Raji (cell line): ENCODE results near the gene DCHS1.

Experiments
- POLR2A ChIP-seq: IDR thresholded peaks from 2 replicates; pipeline ENCODE4 v1.6.1; 2011; ENCODE audit warnings: low read depth, low read length, control low read depth; ENCODE audit not compliant: insufficient read depth

Gene DCHS1

DNA sequence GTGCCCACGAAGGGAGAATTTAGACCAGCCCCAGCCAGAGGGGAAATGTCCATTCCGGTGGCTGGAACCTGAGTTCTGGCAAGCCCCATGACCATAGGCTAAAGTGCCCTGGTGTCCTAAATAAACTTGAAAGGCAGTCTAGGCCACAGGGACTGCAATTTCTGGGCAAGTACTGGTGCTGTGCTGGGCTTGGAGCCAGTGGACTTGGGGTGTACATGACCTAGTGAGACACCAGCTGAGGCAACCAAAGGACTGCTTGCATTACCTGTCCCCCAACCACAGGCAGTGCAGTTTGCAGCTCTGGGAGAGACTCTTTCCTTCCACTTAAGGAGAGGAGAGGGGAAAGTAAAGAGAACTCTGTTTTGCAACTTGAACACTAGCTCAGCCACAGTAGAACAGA lies 75.9 kb downstream of the DCHS1 start:
- TF ChIP-seq POLR2A = no peak

DNA sequence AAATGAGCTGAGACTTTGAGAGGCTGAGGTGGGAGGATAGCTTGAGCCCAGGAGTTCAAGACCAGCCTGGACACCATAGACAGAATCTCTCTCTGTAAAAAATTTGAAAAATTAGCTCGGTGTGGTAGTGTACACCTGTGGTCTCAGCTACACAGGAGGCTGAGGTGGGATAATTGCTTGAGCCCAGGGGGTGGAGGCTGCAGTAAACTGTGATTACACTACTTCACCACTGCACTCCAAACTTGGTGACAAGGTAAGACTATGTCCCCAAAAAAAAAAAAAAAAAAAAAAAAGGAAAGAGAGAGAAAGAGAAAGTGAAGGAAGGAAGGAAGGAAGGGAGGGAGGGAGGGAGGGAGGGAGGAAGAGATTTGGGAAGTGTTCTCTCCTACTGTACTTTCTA lies 77.5 kb downstream of the DCHS1 start:
- no peak for TF ChIP-seq POLR2A

DNA sequence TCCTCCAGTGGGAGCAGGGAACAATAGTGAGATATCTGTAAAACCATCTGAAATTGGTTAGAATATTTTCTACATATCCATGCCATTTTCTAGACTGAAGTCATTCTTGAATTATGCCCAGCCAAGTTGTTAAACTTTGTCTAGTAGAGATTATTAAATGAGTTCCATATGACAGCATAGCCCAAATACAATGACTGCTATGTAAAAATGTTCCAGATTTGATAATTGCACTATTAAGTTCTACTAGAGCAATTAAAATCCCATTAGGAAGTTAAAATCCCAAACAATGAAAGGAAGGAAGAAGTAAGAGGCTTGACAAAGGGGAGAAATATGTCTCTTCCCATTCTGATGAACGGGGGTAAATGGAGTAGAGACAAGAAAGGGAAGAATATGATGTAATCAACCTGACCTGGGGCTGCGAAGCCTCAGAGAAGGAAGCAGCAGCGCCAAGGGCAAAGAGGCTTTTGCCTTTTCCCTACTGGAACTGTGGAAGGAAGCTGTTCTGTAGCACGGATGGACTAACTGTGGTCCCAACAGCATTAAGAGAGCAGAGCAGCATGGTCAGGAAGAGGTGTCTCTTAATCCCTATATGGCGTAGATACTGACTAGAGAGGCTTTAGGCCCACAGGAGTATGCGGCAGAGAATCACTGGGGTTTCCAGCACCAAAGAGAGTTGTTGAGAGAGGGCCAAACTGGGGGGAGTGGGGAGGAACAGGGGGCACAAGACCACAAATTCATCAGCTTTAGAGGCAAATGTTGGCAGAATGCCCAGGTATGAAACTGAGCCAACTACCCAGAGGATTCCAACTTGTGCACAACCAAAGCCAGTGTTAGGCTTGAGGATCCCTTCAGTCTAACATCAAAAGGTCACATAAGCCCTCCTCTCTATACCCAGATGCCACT lies 78.9 kb downstream of the DCHS1 start:
- TF ChIP-seq POLR2A = no peak

DNA sequence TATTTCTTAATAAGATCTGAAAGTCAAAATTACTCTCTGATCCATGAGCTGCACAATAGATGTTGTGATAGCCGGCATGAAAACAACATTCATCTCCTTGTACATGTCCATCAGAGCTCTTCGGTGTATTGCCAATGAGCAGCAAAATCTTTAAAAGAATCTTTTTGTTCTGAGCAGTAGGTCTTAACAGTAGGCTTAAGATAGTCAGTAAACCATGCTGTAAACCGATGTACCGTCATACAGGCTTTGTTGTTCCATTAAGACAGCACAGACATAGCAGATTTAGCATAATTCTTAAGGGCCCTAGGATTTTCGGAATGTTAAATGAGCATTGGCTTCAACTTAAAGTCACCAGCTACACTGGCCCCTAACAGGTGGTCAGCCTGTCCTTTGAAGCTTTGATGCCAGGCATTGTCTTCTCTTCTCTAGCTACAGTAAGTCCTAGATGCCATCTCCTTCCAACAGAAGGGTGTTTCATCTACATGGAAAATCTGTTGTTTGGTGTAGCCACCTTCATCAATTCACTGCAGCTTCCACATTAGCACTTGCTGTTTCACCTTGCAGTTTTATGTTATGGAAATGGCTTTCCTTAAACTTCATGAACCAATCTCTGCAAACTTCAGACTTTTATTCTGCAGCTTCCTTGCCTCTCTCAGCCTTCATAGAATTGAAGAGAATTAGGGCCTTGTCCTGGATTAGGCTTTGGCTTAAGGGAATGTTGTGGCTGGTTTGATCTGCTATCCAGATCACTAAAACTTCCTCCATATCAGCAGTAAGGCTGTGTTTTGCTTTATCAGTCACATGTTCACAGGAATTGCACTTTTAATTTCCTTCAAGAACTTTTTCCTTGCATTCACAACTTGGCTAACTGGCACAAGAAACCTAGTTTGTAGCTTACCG lies 80.5 kb downstream of the DCHS1 start:
- no peak for TF ChIP-seq POLR2A

DNA sequence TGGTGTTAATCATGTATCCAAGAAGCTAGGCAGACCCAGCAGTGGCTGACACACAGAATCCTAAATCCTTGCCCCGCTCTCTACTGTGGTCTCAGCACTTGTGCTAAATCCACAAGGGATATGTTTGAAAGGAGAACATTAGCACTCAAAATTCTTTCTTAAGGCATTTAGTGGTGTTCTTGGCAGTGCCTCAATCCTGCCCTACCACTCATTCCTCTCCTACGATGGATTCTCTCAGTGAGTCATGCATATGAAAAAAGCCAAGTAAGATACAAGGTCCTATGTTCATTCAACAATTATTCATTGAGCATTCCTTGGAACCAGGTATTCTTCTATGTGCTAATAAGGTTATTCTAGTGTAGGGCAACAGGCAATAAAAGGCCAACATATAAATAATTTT lies 83.4 kb downstream of the DCHS1 start:
- TF ChIP-seq POLR2A = no peak

DNA sequence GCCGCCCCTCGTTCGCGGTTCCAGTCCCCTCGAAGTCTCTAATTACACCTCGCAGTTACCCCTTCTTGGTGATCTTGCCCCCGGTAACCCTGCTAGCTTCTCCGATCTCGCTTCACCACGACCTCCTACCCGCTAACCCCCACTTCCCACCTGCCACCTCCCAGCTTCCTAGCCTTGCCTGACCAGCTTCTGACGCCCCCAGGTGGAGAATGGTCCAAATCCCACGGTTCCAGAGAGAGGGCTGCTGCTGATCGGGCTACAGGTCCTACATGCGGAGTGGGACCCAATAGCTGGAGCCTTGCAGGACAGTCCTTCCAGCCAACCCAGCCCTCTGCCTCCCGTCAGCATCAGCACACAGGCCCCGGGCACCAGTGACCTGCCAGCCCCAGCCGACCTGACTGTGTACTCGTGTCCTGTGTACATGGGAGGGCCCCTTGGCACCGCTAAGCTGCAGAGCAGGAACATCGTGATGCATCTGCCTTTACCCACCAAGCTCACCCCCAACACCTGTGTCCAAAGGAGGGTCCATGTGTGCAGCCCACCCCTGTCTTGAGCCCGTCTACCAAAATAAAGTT lies 84.1 kb downstream of the DCHS1 start:
- TF ChIP-seq POLR2A = no peak
